T-cell (primary cell): ENCODE measurements around the gene EMP1. TPM values are rescaled to one million over a fixed set of nuclear protein-coding genes. Genes with fewer than 3 reads are reported as not detected.

Experiments used
- ATAC-seq, 4 experiments: fragments of 200-7000 bp in 3 of 4; fragments of 150-1000 bp in 1 of 4; cut with Tn5 transposase; replicated peaks in 1 of 4; 1 replicate in 3 of 4; 2 replicates in 1 of 4; pipeline ENCODE4 v1.10.0; 2021; ENCODE audit warnings: moderate library complexity in 3 of 4, mild to moderate bottlenecking in 2 of 4, moderate number of reproducible peaks in 1 of 4
- CTCF ChIA-PET, 2 donors: fragments of 300-600 bp; sonication (Branson Sonifier 250); formaldehyde crosslinking; loops; one replicate each; lab custom pipeline; 2022; ENCODE audit warnings: antibody characterized with exemption in 2 of 2; lab: Charles Lee
- POLR2A ChIA-PET, 2 donors: fragments of 300-600 bp; sonication (Branson Sonifier 250); formaldehyde crosslinking; loops; one replicate each; lab custom pipeline; 2022; ENCODE audit warnings: antibody characterized with exemption in 2 of 2; lab: Charles Lee
- DNase-seq, 35 experiments: peaks; one replicate each; pipeline versions ENCODE4 v3.0.0 to v3.0.0-alpha.2; 2013 to 2023
- H3K27ac ChIP-seq: one replicate; pipeline ENCODE4 v1.5.1; 2013; ENCODE audit warnings: low read length
- H3K27me3 ChIP-seq, 2 experiments: replicated peaks in 1 of 2; 1 replicate in 1 of 2; 2 replicates in 1 of 2; pipeline versions ENCODE4 v1.6.1 to v1.7.0; 2013; ENCODE audit warnings: low read length in 1 of 2, mixed read lengths in 1 of 2; ENCODE audit not compliant: control insufficient read depth in 2 of 2, insufficient read depth in 2 of 2; ENCODE audit errors: extremely low read depth in 1 of 2
- H3K36me3 ChIP-seq, 2 donors: 1 replicate in 1 of 2; 2 replicates in 1 of 2; pipeline versions ENCODE4 v1.6.1 to v1.7.0; 2013; ENCODE audit warnings: low read length in 1 of 2; ENCODE audit not compliant: control insufficient read depth in 2 of 2, insufficient read depth in 1 of 2; ENCODE audit errors: extremely low read depth in 1 of 2
- H3K4me1 ChIP-seq, 2 experiments: 1 replicate in 1 of 2; 2 replicates in 1 of 2; pipeline versions ENCODE4 v1.6.1 to v1.7.0; 2013; ENCODE audit warnings: low read length in 2 of 2, mixed read lengths in 1 of 2; ENCODE audit not compliant: insufficient read depth in 2 of 2, control insufficient read depth in 1 of 2; ENCODE audit errors: extremely low read depth in 1 of 2
- H3K4me3 ChIP-seq, 2 donors: 1 replicate in 1 of 2; 2 replicates in 1 of 2; pipeline versions ENCODE4 v1.5.1 to v1.7.0; 2013; ENCODE audit warnings: mild to moderate bottlenecking in 2 of 2, low read length in 1 of 2, moderate library complexity in 1 of 2; ENCODE audit not compliant: control insufficient read depth in 1 of 2; ENCODE audit errors: extremely low read depth in 1 of 2
- H3K9me3 ChIP-seq: 2 replicates; pipeline ENCODE4 v1.7.0; 2013
- H3K27ac Mint-ChIP-seq, 2 donors: one replicate each; pipeline ENCODE4 v1.8.0; 2020 to 2021; ENCODE audit warnings: mild to moderate bottlenecking in 2 of 2, mixed read lengths in 2 of 2
- H3K27me3 Mint-ChIP-seq, 2 donors: one replicate each; pipeline ENCODE4 v1.8.0; 2021 to 2022; ENCODE audit warnings: mixed read lengths in 2 of 2
- H3K36me3 Mint-ChIP-seq: one replicate; pipeline ENCODE4 v1.8.0; 2021; ENCODE audit warnings: mixed read lengths
- H3K4me1 Mint-ChIP-seq, 3 donors: one replicate each; pipeline ENCODE4 v1.8.0; 2020 to 2022; ENCODE audit warnings: mixed read lengths in 3 of 3, mild to moderate bottlenecking in 1 of 3
- H3K4me3 Mint-ChIP-seq, 3 donors: one replicate each; pipeline ENCODE4 v1.8.0; 2020 to 2022; ENCODE audit warnings: mild to moderate bottlenecking in 3 of 3, mixed read lengths in 3 of 3, moderate library complexity in 3 of 3
- H3K9me3 Mint-ChIP-seq, 3 donors: one replicate each; pipeline ENCODE4 v1.8.0; 2020 to 2022; ENCODE audit warnings: mixed read lengths in 3 of 3
- WGBS: methylation state at CpG from one replicate; pipeline ENCODE4 v1.1.5; 2013; ENCODE audit warnings: missing lambda C conversion rate; ENCODE audit not compliant: insufficient coverage; 5-methylcytosine and 5-hydroxymethylcytosine counted together
- total RNA-seq, 35 experiments: library from RNA in 6 of 35; stranded (reverse) in 6 of 35; fragments of 120-200 nt in 1 of 35; gene quantifications; one replicate each; pipeline versions ENCODE4 v1.2.1 to v1.2.4 and lab custom pipeline; 2013 to 2026

EMP1 gene
- total RNA-seq, 5 donors from 2014 or later (not counting 1 experiment from before 2014, with no cell fraction given): 1.4 to 5.4 (median 2.8) TPM

GRCh38 chr12:13182881-13183280, 13.6 kb upstream of the EMP1 start:
- Mint-ChIP-seq H3K27ac (no peak overlapping the region), H3K9me3 (no peaks in the 10 kb centered on the region), H3K4me1 (peaks cover 21 to 24% (median 21%) of the 10 kb centered on the region in 3 donors), H3K36me3 (no peaks in the 10 kb centered on the region), H3K4me3 (no peak overlapping the region), H3K27me3 (peaks cover 0 to 10% of the 10 kb centered on the region in 2 donors)
- DNase-seq (no peak), ATAC-seq (no peak)
- CTCF ChIA-PET: no interaction called here
- H3K4me3 ChIP-seq: no peak overlapping the region
- peaks cover 13 to 18% of the 10 kb centered on the region in 2 experiments for H3K4me1 ChIP-seq
- POLR2A ChIA-PET: no interaction called here
- no peaks in the 10 kb centered on the region for H3K36me3 ChIP-seq
- no peak overlapping the region for H3K27ac ChIP-seq
- H3K9me3 ChIP-seq: no peaks in the 10 kb centered on the region
- 88% methylated on average over 1 of the region's 1 CpG for WGBS
- peaks cover 0 to 15% of the 10 kb centered on the region in 2 experiments for H3K27me3 ChIP-seq

- Histone ChIP-seq H3K4me3 (no peak overlapping the region), H3K9me3 (no peaks in the 10 kb centered on the region), H3K27me3 (peaks cover 0 to 18% of the 10 kb centered on the region in 2 experiments), H3K27ac (no peak overlapping the region), H3K4me1 (peaks cover 13 to 17% of the 10 kb centered on the region in 2 experiments), H3K36me3 (no peaks in the 10 kb centered on the region)
- H3K27me3 Mint-ChIP-seq: peaks cover 0 to 10% of the 10 kb centered on the region in 2 donors
- no peaks in the 10 kb centered on the region for H3K36me3 Mint-ChIP-seq
- DNase-seq (no peak), ATAC-seq (no peak)
- H3K4me1 Mint-ChIP-seq: peaks cover 15 to 19% (median 16%) of the 10 kb centered on the region in 3 donors
- H3K27ac Mint-ChIP-seq: no peak overlapping the region
- ChIA-PET POLR2A (no interaction called here), CTCF (no interaction called here)
- no peaks in the 10 kb centered on the region for H3K9me3 Mint-ChIP-seq
- H3K4me3 Mint-ChIP-seq: no peak overlapping the region
These were observed 12.9 kb upstream of the EMP1 start for GRCh38 chr12:13183620-13184019.

GRCh38 chr12:13186302-13186701, 10.2 kb upstream of the EMP1 start:
- H3K27me3 Mint-ChIP-seq: peaks cover 4 to 8% of the 10 kb centered on the region in 2 donors
- peaks cover 0 to 20% of the 10 kb centered on the region in 2 experiments for H3K27me3 ChIP-seq
- peaks cover 0 to 2% (median 0%) of the 10 kb centered on the region in 3 donors for H3K4me1 Mint-ChIP-seq
- H3K36me3 ChIP-seq: no peaks in the 10 kb centered on the region
- ChIA-PET POLR2A (no interaction called here), CTCF (interaction anchor here in 1 of 2 donors (1.1 kb wide), 1 partner anchor 27 kb away, joined by 3 read pairs; no protein-coding TSS in a partner anchor)
- no peak for DNase-seq
- no peaks in the 10 kb centered on the region for H3K9me3 ChIP-seq
- WGBS: 89% methylated on average over 2 of the region's 4 CpGs
- no peak for ATAC-seq
- H3K27ac ChIP-seq: no peak overlapping the region
- H3K9me3 Mint-ChIP-seq: no peaks in the 10 kb centered on the region
- no peaks in the 10 kb centered on the region for H3K4me1 ChIP-seq
- no peak overlapping the region for H3K4me3 Mint-ChIP-seq
- no peak overlapping the region for H3K4me3 ChIP-seq
- no peak overlapping the region for H3K27ac Mint-ChIP-seq
- H3K36me3 Mint-ChIP-seq: no peaks in the 10 kb centered on the region

- H3K27ac Mint-ChIP-seq: no peak overlapping the region
- no peak overlapping the region for H3K4me3 Mint-ChIP-seq
- H3K4me1 Mint-ChIP-seq: peaks cover 0 to 2% (median 0%) of the 10 kb centered on the region in 3 donors
- whole genome bisulfite sequencing: 100% methylated on average over 1 of the region's 4 CpGs
- H3K9me3 Mint-ChIP-seq: no peaks in the 10 kb centered on the region
- no peaks in the 10 kb centered on the region for H3K4me1 ChIP-seq
- CTCF ChIA-PET: interaction anchor here in 1 of 2 donors (1.1 kb wide), 1 partner anchor 26 kb away, joined by 3 read pairs; no protein-coding TSS in a partner anchor
- peaks cover 0 to 16% of the 10 kb centered on the region in 2 experiments for H3K27me3 ChIP-seq
- H3K36me3 Mint-ChIP-seq: no peaks in the 10 kb centered on the region
- ATAC-seq (no peak), DNase-seq (no peak)
- no peaks in the 10 kb centered on the region for H3K9me3 ChIP-seq
- peaks cover 4% of the 10 kb centered on the region in 2 donors for H3K27me3 Mint-ChIP-seq
- H3K36me3 ChIP-seq: no peaks in the 10 kb centered on the region
- H3K27ac ChIP-seq: no peak overlapping the region
- POLR2A ChIA-PET: no interaction called here
- H3K4me3 ChIP-seq: no peak overlapping the region
These were observed 9.1 kb upstream of the EMP1 start for GRCh38 chr12:13187399-13187798.

GRCh38 chr12:13189264-13189663, 7.3 kb upstream of the EMP1 start:
- no peak for ATAC-seq
- H3K27ac Mint-ChIP-seq: no peak overlapping the region
- H3K27ac ChIP-seq: no peak overlapping the region

GRCh38 chr12:13190275-13190674, 6.3 kb upstream of the EMP1 start:
- peaks cover 0 to 7% of the 10 kb centered on the region in 2 experiments for H3K27me3 ChIP-seq
- no peaks in the 10 kb centered on the region for H3K36me3 ChIP-seq
- ChIA-PET POLR2A (no interaction called here), CTCF (interaction anchor here in 1 of 2 donors (1.5 kb wide), 1 partner anchor 22 kb away, joined by 6 read pairs; no protein-coding TSS in a partner anchor)
- DNase-seq: no peak
- no peak overlapping the region for H3K27ac ChIP-seq
- no peaks in the 10 kb centered on the region for H3K9me3 ChIP-seq
- ATAC-seq: no peak
- Mint-ChIP-seq H3K4me1 (peaks cover 0 to 6% (median 2%) of the 10 kb centered on the region in 3 donors), H3K9me3 (no peaks in the 10 kb centered on the region), H3K4me3 (no peak overlapping the region), H3K36me3 (no peaks in the 10 kb centered on the region), H3K27me3 (peaks cover 4% of the 10 kb centered on the region in 2 donors), H3K27ac (no peak overlapping the region)
- no peak overlapping the region for H3K4me3 ChIP-seq
- WGBS: no CpG with 5 or more reads among the region's 3 CpGs
- H3K4me1 ChIP-seq: no peaks in the 10 kb centered on the region

More at GRCh38 chr12:13189264-13189663, 7.3 kb upstream of the EMP1 start:
- H3K9me3 ChIP-seq: no peaks in the 10 kb centered on the region
- H3K4me1 ChIP-seq: no peaks in the 10 kb centered on the region
- no peak overlapping the region for H3K4me3 ChIP-seq
- H3K27me3 Mint-ChIP-seq: peaks cover 4% of the 10 kb centered on the region in 2 donors
- ChIA-PET CTCF (interaction anchor here in 1 of 2 donors (0.7 kb wide), 1 partner anchor 23 kb away, joined by 3 read pairs; no protein-coding TSS in a partner anchor), POLR2A (interaction anchor here in 1 of 2 donors (0.6 kb wide), 1 partner anchor 72 kb away, joined by 3 read pairs; no protein-coding TSS in a partner anchor)
- peaks cover 0 to 11% of the 10 kb centered on the region in 2 experiments for H3K27me3 ChIP-seq
- H3K36me3 ChIP-seq: no peaks in the 10 kb centered on the region
- H3K4me1 Mint-ChIP-seq: no peaks in the 10 kb centered on the region
- no peak for DNase-seq
- H3K9me3 Mint-ChIP-seq: no peaks in the 10 kb centered on the region
- no peak overlapping the region for H3K4me3 Mint-ChIP-seq
- no peaks in the 10 kb centered on the region for H3K36me3 Mint-ChIP-seq
